Central memory CD8-positive, alpha-beta T cell (primary cell): ENCODE data around the gene CD151.

Source experiments
- ATAC-seq: fragments of 150-1000 bp; cut with Tn5 transposase; replicated peaks from 2 replicates; pipeline ENCODE4 v1.10.0; 2022; ENCODE audit warnings: mild to moderate bottlenecking, moderate FRiP score, moderate number of reproducible peaks; ENCODE audit not compliant: poor library complexity, severe bottlenecking; ENCODE audit errors: extremely low read depth
- DNase-seq, 2 donors: peaks; one replicate each; pipeline ENCODE4 v3.0.0; 2021; ENCODE audit warnings: low spot score in 2 of 2
- H3K27ac Mint-ChIP-seq: one replicate; pipeline ENCODE4 v1.8.0; 2022; ENCODE audit warnings: low read depth, mild to moderate bottlenecking, moderate library complexity, mixed read lengths
- H3K27me3 Mint-ChIP-seq: one replicate; pipeline ENCODE4 v1.8.0; 2022; ENCODE audit warnings: mixed read lengths
- H3K36me3 Mint-ChIP-seq: one replicate; pipeline ENCODE4 v1.8.0; 2022; ENCODE audit warnings: mild to moderate bottlenecking, moderate library complexity, mixed read lengths; ENCODE audit not compliant: insufficient read depth
- H3K4me1 Mint-ChIP-seq: one replicate; pipeline ENCODE4 v1.8.0; 2022; ENCODE audit warnings: mixed read lengths
- H3K4me3 Mint-ChIP-seq: one replicate; pipeline ENCODE4 v1.8.0; 2022; ENCODE audit warnings: mild to moderate bottlenecking, moderate library complexity, mixed read lengths
- H3K9me3 Mint-ChIP-seq: one replicate; pipeline ENCODE4 v1.8.0; 2022; ENCODE audit warnings: mixed read lengths

The CD151 gene

GRCh38 chr11:876545-876944, 43.8 kb downstream of the CD151 start:
- H3K9me3 Mint-ChIP-seq: no peaks in the 10 kb centered on the region
- no peak overlapping the region for H3K27ac Mint-ChIP-seq
- H3K4me1 Mint-ChIP-seq: no peaks in the 10 kb centered on the region
- no peak overlapping the region for H3K4me3 Mint-ChIP-seq
- DNase-seq (no peak), ATAC-seq (no peak)
- no peaks in the 10 kb centered on the region for H3K27me3 Mint-ChIP-seq
- H3K36me3 Mint-ChIP-seq: peaks cover 4% of the 10 kb centered on the region

- Mint-ChIP-seq H3K4me3 (no peak overlapping the region), H3K27ac (no peak overlapping the region), H3K4me1 (no peaks in the 10 kb centered on the region), H3K27me3 (no peaks in the 10 kb centered on the region), H3K36me3 (peaks cover 4% of the 10 kb centered on the region), H3K9me3 (no peaks in the 10 kb centered on the region)
- ATAC-seq (no peak), DNase-seq (no peak)
Measured at GRCh38 chr11:877565-877964, 44.8 kb downstream of the CD151 start.

GRCh38 chr11:880447-880846, 47.7 kb downstream of the CD151 start:
- Mint-ChIP-seq H3K36me3 (peaks cover 4% of the 10 kb centered on the region), H3K27me3 (no peaks in the 10 kb centered on the region), H3K27ac (no peak overlapping the region), H3K4me3 (no peak overlapping the region), H3K4me1 (peaks cover 2% of the 10 kb centered on the region), H3K9me3 (no peaks in the 10 kb centered on the region)
- no peak for ATAC-seq
- DNase-seq: no peak

- no peak for DNase-seq
- H3K27ac Mint-ChIP-seq: no peak overlapping the region
- H3K9me3 Mint-ChIP-seq: no peaks in the 10 kb centered on the region
- H3K36me3 Mint-ChIP-seq: peaks cover 5% of the 10 kb centered on the region
- no peak for ATAC-seq
- H3K4me1 Mint-ChIP-seq: peaks cover 11% of the 10 kb centered on the region
- no peak overlapping the region for H3K4me3 Mint-ChIP-seq
- H3K27me3 Mint-ChIP-seq: no peaks in the 10 kb centered on the region
Measured at GRCh38 chr11:882596-882995, 49.8 kb downstream of the CD151 start.

- DNase-seq (no peak), ATAC-seq (no peak)
- H3K27me3 Mint-ChIP-seq: no peaks in the 10 kb centered on the region
- peaks cover 3% of the 10 kb centered on the region for H3K36me3 Mint-ChIP-seq
- peaks cover 13% of the 10 kb centered on the region for H3K4me1 Mint-ChIP-seq
- H3K9me3 Mint-ChIP-seq: no peaks in the 10 kb centered on the region
- H3K27ac Mint-ChIP-seq: no peak overlapping the region
- no peak overlapping the region for H3K4me3 Mint-ChIP-seq
Measured at GRCh38 chr11:883527-883926, 50.8 kb downstream of the CD151 start.

GRCh38 chr11:884578-885070, 51.9 kb downstream of the CD151 start:
- no peak for DNase-seq
- Mint-ChIP-seq H3K27ac (no peak overlapping the region), H3K4me1 (peaks cover 18% of the 10 kb centered on the region), H3K27me3 (no peaks in the 10 kb centered on the region), H3K9me3 (no peaks in the 10 kb centered on the region), H3K4me3 (no peak overlapping the region), H3K36me3 (peaks cover 3% of the 10 kb centered on the region)
- no peak for ATAC-seq

GRCh38 chr11:886568-886967, 53.8 kb downstream of the CD151 start:
- Mint-ChIP-seq H3K27ac (peak overlapping the region; percentile 6), H3K36me3 (peaks cover 3% of the 10 kb centered on the region), H3K4me1 (peaks cover 18% of the 10 kb centered on the region), H3K27me3 (no peaks in the 10 kb centered on the region), H3K4me3 (no peak overlapping the region), H3K9me3 (no peaks in the 10 kb centered on the region)
- no peak for ATAC-seq
- no peak for DNase-seq

- Mint-ChIP-seq H3K9me3 (no peaks in the 10 kb centered on the region), H3K36me3 (peaks cover 5% of the 10 kb centered on the region), H3K27me3 (no peaks in the 10 kb centered on the region), H3K4me1 (peaks cover 18% of the 10 kb centered on the region), H3K27ac (no peak overlapping the region), H3K4me3 (no peak overlapping the region)
- no peak for ATAC-seq
- no peak for DNase-seq
Measured at GRCh38 chr11:887589-887988, 54.8 kb downstream of the CD151 start.
